Heart right ventricle (tissue), 16 donors: ENCODE data around the gene IL22RA1. TPM values are rescaled to one million over a fixed set of nuclear protein-coding genes. Genes with fewer than 3 reads are reported as not detected.

Source experiments
- ATAC-seq, 8 donors: fragments of 200-7000 bp; cut with Tn5 transposase; one replicate each; pipeline ENCODE4 v1.9.1; 2020; ENCODE audit warnings: mild to moderate bottlenecking in 8 of 8, moderate library complexity in 8 of 8, moderate number of reproducible peaks in 1 of 8
- DNase-seq, 2 donors: peaks; one replicate each; pipeline ENCODE4 v3.0.0-alpha.2; 2020
- H3K27ac ChIP-seq, 10 donors: fragments of 200-600 bp; sonication (generic) in 2 of 10; one replicate each; pipeline versions ENCODE4 v1.5.0 to v1.8.0; 2020 to 2022; ENCODE audit warnings: mild to moderate bottlenecking in 3 of 10
- H3K27me3 ChIP-seq, 7 donors: fragments of 200-600 bp; one replicate each; pipeline ENCODE4 v1.8.0; 2021 to 2022; ENCODE audit warnings: mild to moderate bottlenecking in 2 of 7
- H3K36me3 ChIP-seq, 9 donors: fragments of 200-600 bp; sonication (generic) in 1 of 9; one replicate each; pipeline versions ENCODE4 v1.5.0 to v1.8.0; 2020 to 2022; ENCODE audit warnings: mild to moderate bottlenecking in 2 of 9
- H3K4me1 ChIP-seq, 9 donors: fragments of 200-600 bp; sonication (generic) in 1 of 9; one replicate each; pipeline versions ENCODE4 v1.5.0 to v1.8.0; 2020 to 2022; ENCODE audit warnings: mild to moderate bottlenecking in 4 of 9
- H3K4me3 ChIP-seq, 10 donors: fragments of 200-600 bp; sonication (generic) in 2 of 10; one replicate each; pipeline versions ENCODE4 v1.5.0 to v1.8.0; 2020 to 2022; ENCODE audit warnings: mild to moderate bottlenecking in 7 of 10, moderate library complexity in 2 of 10
- H3K9me3 ChIP-seq, 11 donors: fragments of 200-600 bp in 10 of 11; sonication (generic) in 2 of 11; one replicate each; pipeline versions ENCODE4 v1.5.0 to v1.8.0; 2013 to 2022; ENCODE audit warnings: mild to moderate bottlenecking in 2 of 11, control low read depth in 1 of 11, moderate library complexity in 1 of 11
- WGBS, 2 donors: extraction: QIAGEN DNeasy Blood & Tissue Kit; methylation state at CpG; one replicate each; pipeline ENCODE4 v1.1.7; 2013; ENCODE audit warnings: inconsistent platforms in 1 of 2; 5-methylcytosine and 5-hydroxymethylcytosine counted together
- intact Hi-C, 10 donors: fragments of 100-400 bp; cut with DNase I; formaldehyde crosslinking; loops; one replicate each; pipeline versions ENCODE4 v1.11.1 to v1.14.2; 2022
- long read RNA-seq, 3 donors: library from polyadenylated mRNA; unstranded; transcript quantifications; one replicate each; pipeline ENCODE4 v2.0.0, GENCODE V29; 2020 to 2021
- polyA plus RNA-seq, 2 donors: library from polyadenylated mRNA; stranded (reverse); fragments of 200-250 nt; gene quantifications; one replicate each; pipeline ENCODE4 v1.2.3, GENCODE V29; 2013
- total RNA-seq, 10 donors: library from RNA; stranded (reverse); fragmentation: NEBNext Ultra II Directional in 3 of 10; extraction: Animal tissue kit (Norgen Biotek cat#: 25700) in 3 of 10; gene quantifications; one replicate each; pipeline versions ENCODE4 v1.2.1 to v1.2.4, GENCODE V29; 2021 to 2023
- TF ChIP-seq, protein P1 (sequence below), 9 donors: fragments of 200-600 bp; sonication (generic) in 2 of 9; IDR thresholded peaks; one replicate each; pipeline versions ENCODE4 v1.5.0 to v1.8.0; 2021 to 2022; ENCODE audit warnings: antibody characterized with exemption in 9 of 9, mild to moderate bottlenecking in 5 of 9, moderate library complexity in 1 of 9
- donor health status: Arrhythmogenic right ventricular cardiomyopathy.
- donor health status: ischemic (EF 13 %, LVEDD 7.1; RV severe dilation, severe dysfunction).
- donor health status: healthy with polysubstance abuse.
- donor health status: DM: no; HTN: yes; CAD: no.
- donor health status: DM: no; HTN: no; CAD: no.
- donor health status: ischemic (EF 25% LVEDD 6.9; RV normal size, moderate dysfunction).
- donor health status: ischemic (EF 25% LVEDD 5.7; RV mildly dilated, moderate dysfunction).
- donor health status: healthy.
- donor health status: DM: yes; HTN: yes; CAD: no.
- donor health status: Ischemic cardiomyopathy.
- donor health status: ischemic (EF 35%, LVEDD 5.7; RV mildly dilated, moderate dysfunction).
- donor health status: nonischemic (EF 11% LVEDD 7.7; RV severe dilation, severe dysfunction).
- donor health status: DM: yes; HTN: yes; CAD: no.
- donor health status: PGD.
- donor health status: ischemic (EF 29% LVEDD 5.4; RV normal size, mild dysfunction).
- donor health status: nonischemic (EF 23%, LVEDD 6.1; RV moderate dilation, normal function).

The IL22RA1 gene, protein sequence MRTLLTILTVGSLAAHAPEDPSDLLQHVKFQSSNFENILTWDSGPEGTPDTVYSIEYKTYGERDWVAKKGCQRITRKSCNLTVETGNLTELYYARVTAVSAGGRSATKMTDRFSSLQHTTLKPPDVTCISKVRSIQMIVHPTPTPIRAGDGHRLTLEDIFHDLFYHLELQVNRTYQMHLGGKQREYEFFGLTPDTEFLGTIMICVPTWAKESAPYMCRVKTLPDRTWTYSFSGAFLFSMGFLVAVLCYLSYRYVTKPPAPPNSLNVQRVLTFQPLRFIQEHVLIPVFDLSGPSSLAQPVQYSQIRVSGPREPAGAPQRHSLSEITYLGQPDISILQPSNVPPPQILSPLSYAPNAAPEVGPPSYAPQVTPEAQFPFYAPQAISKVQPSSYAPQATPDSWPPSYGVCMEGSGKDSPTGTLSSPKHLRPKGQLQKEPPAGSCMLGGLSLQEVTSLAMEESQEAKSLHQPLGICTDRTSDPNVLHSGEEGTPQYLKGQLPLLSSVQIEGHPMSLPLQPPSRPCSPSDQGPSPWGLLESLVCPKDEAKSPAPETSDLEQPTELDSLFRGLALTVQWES
- 1 to 10 TPM in 1 of 10 donors, under 1 TPM in 8, not detected in 1; 0.13 to 1.6 (median 0.31) TPM for total RNA-seq
- under 1 TPM; 0.07 to 0.29 TPM for polyA plus RNA-seq
- long read RNA-seq, donor 1: 0 reads
- long read RNA-seq, donor 2: 0 reads
- long read RNA-seq, donor 3, partial matches to known transcripts: 5 of 6 reads
- long read RNA-seq, donor 3, other reads (novel, unspliced or antisense): 1 of 6 reads

DNA sequence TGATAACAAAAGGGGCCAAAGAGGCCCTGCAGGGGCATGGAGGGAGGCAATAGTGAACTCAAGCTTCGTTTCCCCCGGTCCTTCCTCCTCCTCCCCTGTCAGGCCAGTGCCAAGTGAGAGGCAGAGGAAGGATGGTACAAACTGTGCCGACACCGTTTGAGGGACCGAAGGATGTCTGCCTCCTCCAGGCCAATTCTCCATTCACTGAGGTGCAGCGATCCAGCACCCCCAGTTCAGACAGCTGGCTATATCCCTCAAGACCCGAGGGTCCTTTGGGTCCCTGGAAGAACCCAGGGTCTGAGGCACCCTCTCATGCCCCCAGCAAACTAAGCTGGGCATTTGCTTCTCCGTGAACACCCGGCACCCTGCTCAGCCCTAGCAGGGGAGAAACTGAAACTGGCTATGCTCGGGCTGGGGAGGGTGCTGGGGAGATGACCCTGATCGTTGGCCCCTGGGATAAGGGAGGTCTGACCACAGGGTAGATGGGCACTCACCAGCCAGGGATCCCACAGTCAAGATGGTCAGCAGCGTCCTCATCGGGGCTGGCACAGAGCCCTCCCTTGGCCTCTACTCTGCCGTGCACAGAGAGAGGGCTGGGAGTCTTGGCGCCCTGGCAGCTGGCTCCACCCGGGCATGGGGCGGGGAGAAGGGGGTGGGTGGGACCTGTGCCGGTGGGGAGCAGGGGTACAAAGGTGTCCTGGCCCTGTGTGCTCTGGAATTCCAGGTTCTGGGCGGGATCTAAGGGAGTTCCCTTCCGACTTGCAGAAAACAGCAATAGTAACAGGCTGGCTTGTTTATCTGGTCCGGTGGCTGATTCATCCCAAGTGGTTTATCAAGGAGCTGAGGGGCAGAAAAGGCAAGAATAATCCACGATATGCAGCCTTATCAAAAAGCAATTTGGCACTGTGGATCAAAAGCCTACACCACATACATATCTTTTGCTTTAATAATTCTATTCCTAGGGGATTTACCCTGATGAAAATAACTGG is at the start of gene IL22RA1:
Gene IL22RA1, minus strand, starts transcription at position 595 of the 989 bp plus-strand sequence. Its CDS starts 58 bp downstream, at position 537.
- ATAC-seq (peak; percentile 59 to 82 (median 62)), DNase-seq (peak in 1 of 2 donors; percentile 45)
- Histone ChIP-seq H3K27ac (no peak within 1 kb of the TSS), H3K9me3 (no peaks in the 10 kb centered on the region), H3K4me3 (peak within 1 kb of the TSS in 9 of 10 donors; percentile 28 to 51 (median 46)), H3K36me3 (no peaks in the 10 kb centered on the region), H3K4me1 (peaks cover 0 to 12% (median 0%) of the 10 kb centered on the region in 9 donors), H3K27me3 (peaks cover 0 to 13% (median 0%) of the 10 kb centered on the region in 7 donors)
- 35 to 40% methylated on average over 22 of the region's 22 CpGs for WGBS, 2 donors
- intact Hi-C loops: no loop called here
- TF ChIP-seq, protein P1, sequence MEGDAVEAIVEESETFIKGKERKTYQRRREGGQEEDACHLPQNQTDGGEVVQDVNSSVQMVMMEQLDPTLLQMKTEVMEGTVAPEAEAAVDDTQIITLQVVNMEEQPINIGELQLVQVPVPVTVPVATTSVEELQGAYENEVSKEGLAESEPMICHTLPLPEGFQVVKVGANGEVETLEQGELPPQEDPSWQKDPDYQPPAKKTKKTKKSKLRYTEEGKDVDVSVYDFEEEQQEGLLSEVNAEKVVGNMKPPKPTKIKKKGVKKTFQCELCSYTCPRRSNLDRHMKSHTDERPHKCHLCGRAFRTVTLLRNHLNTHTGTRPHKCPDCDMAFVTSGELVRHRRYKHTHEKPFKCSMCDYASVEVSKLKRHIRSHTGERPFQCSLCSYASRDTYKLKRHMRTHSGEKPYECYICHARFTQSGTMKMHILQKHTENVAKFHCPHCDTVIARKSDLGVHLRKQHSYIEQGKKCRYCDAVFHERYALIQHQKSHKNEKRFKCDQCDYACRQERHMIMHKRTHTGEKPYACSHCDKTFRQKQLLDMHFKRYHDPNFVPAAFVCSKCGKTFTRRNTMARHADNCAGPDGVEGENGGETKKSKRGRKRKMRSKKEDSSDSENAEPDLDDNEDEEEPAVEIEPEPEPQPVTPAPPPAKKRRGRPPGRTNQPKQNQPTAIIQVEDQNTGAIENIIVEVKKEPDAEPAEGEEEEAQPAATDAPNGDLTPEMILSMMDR (IDR thresholded peaks at IDR 0.05): no peak

DNA sequence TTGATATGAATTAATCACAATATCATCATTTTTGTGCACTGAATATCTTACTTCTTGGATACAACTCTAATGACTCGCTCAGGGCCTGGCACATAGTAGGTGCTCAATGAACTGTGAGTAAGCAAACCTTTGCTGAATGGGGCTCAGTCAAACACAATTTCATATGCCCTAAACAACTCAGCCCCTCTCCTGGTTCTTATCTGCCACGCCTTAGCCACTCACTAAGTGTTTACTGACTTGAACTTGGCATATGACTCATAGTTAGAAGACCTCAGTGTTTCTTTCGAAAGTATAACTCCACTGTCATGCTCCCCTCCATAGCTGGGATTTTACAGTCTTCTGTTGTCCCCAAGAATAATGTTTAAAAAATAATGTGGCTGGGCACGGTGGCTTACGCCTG is 48.9 kb upstream of the IL22RA1 start:
- 79 to 83% methylated on average over 5 of the region's 5 CpGs for WGBS, 2 donors
- peak overlapping the region in 1 of 10 donors; percentile 37 for H3K27ac ChIP-seq
- TF ChIP-seq, protein P1 (IDR thresholded peaks at IDR 0.05): no peak
- no peaks in the 10 kb centered on the region for H3K9me3 ChIP-seq
- no peak overlapping the region for H3K4me3 ChIP-seq
- ATAC-seq (no peak), DNase-seq (no peak)
- intact Hi-C loops: no loop called here
- peaks cover 0 to 17% (median 12%) of the 10 kb centered on the region in 7 donors for H3K27me3 ChIP-seq
- H3K36me3 ChIP-seq: no peaks in the 10 kb centered on the region
- peaks cover 0 to 44% (median 10%) of the 10 kb centered on the region in 9 donors for H3K4me1 ChIP-seq

DNA sequence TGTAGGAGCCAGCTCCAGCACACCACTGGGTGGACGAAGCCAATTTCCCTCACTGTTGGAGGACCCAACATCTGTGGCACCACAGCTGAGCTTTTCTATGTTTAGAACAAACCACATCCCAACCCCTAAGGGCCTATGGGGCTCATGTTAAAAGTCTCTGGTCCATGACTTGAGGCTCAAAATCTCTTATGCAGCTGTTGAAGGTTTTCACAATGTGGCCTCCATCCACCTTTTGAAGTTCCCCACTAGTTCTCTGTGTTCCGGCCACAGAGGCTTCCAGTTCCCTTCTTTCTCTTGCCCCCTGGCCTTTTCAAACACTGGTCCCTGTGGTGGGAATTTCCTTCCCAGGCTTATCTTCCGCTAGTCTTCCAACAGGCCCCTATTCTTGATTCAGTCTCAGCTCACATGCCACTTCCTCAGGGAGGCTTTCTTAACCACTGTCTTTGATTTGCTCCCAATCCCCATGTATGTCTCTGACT is 48.1 kb upstream of the IL22RA1 start:
- Histone ChIP-seq H3K9me3 (no peaks in the 10 kb centered on the region), H3K4me1 (peaks cover 0 to 46% (median 12%) of the 10 kb centered on the region in 9 donors), H3K36me3 (no peaks in the 10 kb centered on the region), H3K27ac (peak overlapping the region in 1 of 10 donors; percentile 2), H3K27me3 (peaks cover 0 to 23% (median 15%) of the 10 kb centered on the region in 7 donors), H3K4me3 (no peak overlapping the region)
- TF ChIP-seq, protein P1 (IDR thresholded peaks at IDR 0.05): no peak
- ATAC-seq (no peak), DNase-seq (no peak)
- intact Hi-C loops: no loop called here
- WGBS, 2 donors: 83 to 86% methylated on average over 3 of the region's 3 CpGs
